AG20443 (cell line): ENCODE results near the gene RSU1.
A peak's percentile ranks its signal among the peaks of the same experiment; 100 is the strongest.

Source experiments
- DNase-seq: peaks from one replicate; pipeline ENCODE4 v3.0.0; 2012; ENCODE audit warnings: low spot score, mixed read lengths

RSU1 gene

GRCh38 chr10:16741540-16741939 lies 75.7 kb downstream of the RSU1 start:
- DNase-seq = no peak

GRCh38 chr10:16737420-16737819 lies 79.8 kb downstream of the RSU1 start:
- no peak for DNase-seq

GRCh38 chr10:16735671-16736070 lies 81.6 kb downstream of the RSU1 start:
- DNase-seq = no peak

- DNase-seq = no peak
Observed at GRCh38 chr10:16732376-16732775, 84.8 kb downstream of the RSU1 start.

GRCh38 chr10:16728266-16728665 lies 89.0 kb downstream of the RSU1 start:
- no peak for DNase-seq

- no peak for DNase-seq
Observed at GRCh38 chr10:16727666-16728065, 89.6 kb downstream of the RSU1 start.

- no peak for DNase-seq
Observed at GRCh38 chr10:16724509-16724908, 92.7 kb downstream of the RSU1 start.

- no peak for DNase-seq
Observed at GRCh38 chr10:16720812-16721211, 96.4 kb downstream of the RSU1 start.

- peak; percentile 56 for DNase-seq
Observed at GRCh38 chr10:16717622-16718395, 99.4 kb downstream of the RSU1 start.

- DNase-seq = no peak
Observed at GRCh38 chr10:16716051-16716450, 101.2 kb downstream of the RSU1 start.

GRCh38 chr10:16713290-16713689 lies 103.9 kb downstream of the RSU1 start:
- no peak for DNase-seq

GRCh38 chr10:16712883-16713282 lies 104.3 kb downstream of the RSU1 start:
- DNase-seq = no peak

GRCh38 chr10:16700331-16700730 lies 116.9 kb downstream of the RSU1 start:
- DNase-seq = no peak

- DNase-seq = no peak
Observed at GRCh38 chr10:16699435-16700057, 117.7 kb downstream of the RSU1 start.

GRCh38 chr10:16698461-16698860 lies 118.8 kb downstream of the RSU1 start:
- no peak for DNase-seq

GRCh38 chr10:16690417-16690816 lies 126.8 kb downstream of the RSU1 start:
- DNase-seq = no peak

GRCh38 chr10:16689696-16690095 lies 127.5 kb downstream of the RSU1 start:
- DNase-seq = no peak

GRCh38 chr10:16689227-16689626 lies 128.0 kb downstream of the RSU1 start:
- DNase-seq = no peak

- DNase-seq = no peak
Observed at GRCh38 chr10:16686054-16686902, 130.9 kb downstream of the RSU1 start.

- no peak for DNase-seq
Observed at GRCh38 chr10:16685551-16685950, 131.7 kb downstream of the RSU1 start.

- no peak for DNase-seq
Observed at GRCh38 chr10:16681521-16681920, 135.7 kb downstream of the RSU1 start.

GRCh38 chr10:16679511-16679910 lies 137.7 kb downstream of the RSU1 start:
- no peak for DNase-seq

- DNase-seq = no peak
Observed at GRCh38 chr10:16675334-16675733, 141.9 kb downstream of the RSU1 start.
